SH-SY5Y (cell line): ENCODE results near the gene WDR5.

Experiments used
- GATA2 ChIP-seq: IDR thresholded peaks from 2 replicates; pipeline ENCODE4 v1.6.1; 2011; ENCODE audit warnings: mild to moderate bottlenecking, low read depth, low read length
- GATA3 ChIP-seq: IDR thresholded peaks from 2 replicates; pipeline ENCODE4 v1.6.1; 2011; ENCODE audit warnings: low read depth, mild to moderate bottlenecking, low read length, moderate library complexity

DNA sequence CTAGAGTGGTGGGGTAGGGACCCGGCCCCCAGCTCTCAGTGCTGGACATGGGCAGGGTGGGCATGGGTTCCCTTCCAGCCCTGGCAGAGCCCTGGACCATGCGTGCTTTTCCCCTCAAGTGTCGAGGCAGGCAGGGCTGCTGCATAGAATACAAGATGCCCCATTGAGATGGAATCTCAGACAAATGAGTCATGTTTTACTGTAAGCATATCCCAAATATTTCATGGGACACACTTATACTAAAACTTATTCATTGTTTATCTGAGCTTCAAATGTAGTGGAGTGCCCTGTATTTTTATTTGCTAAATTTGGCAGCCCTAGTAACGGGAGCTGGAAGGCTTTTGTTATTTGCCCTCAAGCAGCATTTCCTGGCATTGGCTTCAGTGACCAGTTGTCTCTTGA, 31.6 kb downstream of the WDR5 start:
- TF ChIP-seq GATA2: no peak
- TF ChIP-seq GATA3: no peak
